ENCODE results near the gene LRRN3. TPM values are rescaled to one million over a fixed set of nuclear protein-coding genes. Genes with fewer than 3 reads are reported as not detected.

LRRN3 gene
- total RNA-seq, 4 donors from 2014 or later: 1.8 to 6.5 (median 3.8) TPM

GRCh38 chr7:111108000-111108399 is 17.1 kb downstream of the LRRN3 start:
- no peak for DNase-seq (ENCODE audit: low spot score in 2 of 2)
- WGBS, 2 donors: 29 to 41% methylated on average over 1 of the region's 1 CpG
- H3K27ac ChIP-seq: no peak overlapping the region
- TF ChIP-seq POLR2A (IDR thresholded peaks at IDR 0.05) (no peak), CTCF (IDR thresholded peaks at IDR 0.05) (no peak), EP300 (IDR thresholded peaks at IDR 0.05) (no peak)
- peaks cover 0 to 47% (median 9%) of the 10 kb centered on the region in 4 donors for H3K4me1 ChIP-seq
- H3K27me3 ChIP-seq: no peaks in the 10 kb centered on the region
- no peaks in the 10 kb centered on the region for H3K9me3 ChIP-seq
- H3K4me3 ChIP-seq: no peak overlapping the region
- no peaks in the 10 kb centered on the region for H3K36me3 ChIP-seq

GRCh38 chr7:111108496-111108895 is 17.6 kb downstream of the LRRN3 start:
- no peak for DNase-seq (ENCODE audit: low spot score in 2 of 2)
- H3K27me3 ChIP-seq: no peaks in the 10 kb centered on the region
- TF ChIP-seq CTCF (IDR thresholded peaks at IDR 0.05): no peak
- no peak for TF ChIP-seq POLR2A (IDR thresholded peaks at IDR 0.05)
- no peak for TF ChIP-seq EP300 (IDR thresholded peaks at IDR 0.05)
- H3K4me3 ChIP-seq: no peak overlapping the region
- no peaks in the 10 kb centered on the region for H3K9me3 ChIP-seq
- peaks cover 0 to 52% (median 9%) of the 10 kb centered on the region in 4 donors for H3K4me1 ChIP-seq
- 56 to 66% methylated on average over 3 of the region's 3 CpGs for WGBS, 2 donors
- H3K27ac ChIP-seq: no peak overlapping the region
- no peaks in the 10 kb centered on the region for H3K36me3 ChIP-seq

- no peak for DNase-seq (ENCODE audit: low spot score in 2 of 2)
- H3K4me1 ChIP-seq: peaks cover 0 to 31% (median 5%) of the 10 kb centered on the region in 4 donors
- no peaks in the 10 kb centered on the region for H3K36me3 ChIP-seq
- no peak overlapping the region for H3K4me3 ChIP-seq
- no peak overlapping the region for H3K27ac ChIP-seq
- WGBS, 2 donors: 54 to 66% methylated on average over 2 of the region's 2 CpGs
- no peaks in the 10 kb centered on the region for H3K27me3 ChIP-seq
- no peaks in the 10 kb centered on the region for H3K9me3 ChIP-seq
- TF ChIP-seq POLR2A (IDR thresholded peaks at IDR 0.05) (no peak), EP300 (IDR thresholded peaks at IDR 0.05) (no peak), CTCF (IDR thresholded peaks at IDR 0.05) (no peak)
Measured at GRCh38 chr7:111112439-111112838, 21.5 kb downstream of the LRRN3 start.

- no peaks in the 10 kb centered on the region for H3K27me3 ChIP-seq
- H3K4me1 ChIP-seq: peaks cover 0 to 21% (median under 1%) of the 10 kb centered on the region in 4 donors
- H3K27ac ChIP-seq: no peak overlapping the region
- no peaks in the 10 kb centered on the region for H3K9me3 ChIP-seq
- DNase-seq (ENCODE audit: low spot score in 2 of 2): no peak
- no peaks in the 10 kb centered on the region for H3K36me3 ChIP-seq
- TF ChIP-seq POLR2A (IDR thresholded peaks at IDR 0.05) (no peak), EP300 (IDR thresholded peaks at IDR 0.05) (no peak), CTCF (IDR thresholded peaks at IDR 0.05) (no peak)
- WGBS, 2 donors: 23 to 45% methylated on average over 1 of the region's 1 CpG
- H3K4me3 ChIP-seq: no peak overlapping the region
Measured at GRCh38 chr7:111113263-111114017, 22.5 kb downstream of the LRRN3 start.

- Histone ChIP-seq H3K27ac (no peak overlapping the region), H3K36me3 (no peaks in the 10 kb centered on the region)
- WGBS, 2 donors: 83 to 92% methylated on average over 2 of the region's 2 CpGs
Measured at GRCh38 chr7:111115966-111116365, 25.0 kb downstream of the LRRN3 start.

More at GRCh38 chr7:111115966-111116365, 25.0 kb downstream of the LRRN3 start:
- Histone ChIP-seq H3K27me3 (no peaks in the 10 kb centered on the region), H3K4me1 (peaks cover 0 to 11% (median 0%) of the 10 kb centered on the region in 4 donors), H3K9me3 (no peaks in the 10 kb centered on the region), H3K4me3 (no peak overlapping the region)
- no peak for DNase-seq (ENCODE audit: low spot score in 2 of 2)
- no peak for TF ChIP-seq CTCF (IDR thresholded peaks at IDR 0.05)
- no peak for TF ChIP-seq POLR2A (IDR thresholded peaks at IDR 0.05)
- no peak for TF ChIP-seq EP300 (IDR thresholded peaks at IDR 0.05)

Data from tibial nerve (tissue), 4 donors.